HCEC 1CT (cell line): ENCODE measurements around the gene LBHD2.
A peak's percentile ranks its signal among the peaks of the same experiment; 100 is the strongest.

Experiments used
- DNase-seq: peaks from one replicate; pipeline ENCODE4 v3.0.0-alpha.2; 2017

Gene LBHD2

DNA sequence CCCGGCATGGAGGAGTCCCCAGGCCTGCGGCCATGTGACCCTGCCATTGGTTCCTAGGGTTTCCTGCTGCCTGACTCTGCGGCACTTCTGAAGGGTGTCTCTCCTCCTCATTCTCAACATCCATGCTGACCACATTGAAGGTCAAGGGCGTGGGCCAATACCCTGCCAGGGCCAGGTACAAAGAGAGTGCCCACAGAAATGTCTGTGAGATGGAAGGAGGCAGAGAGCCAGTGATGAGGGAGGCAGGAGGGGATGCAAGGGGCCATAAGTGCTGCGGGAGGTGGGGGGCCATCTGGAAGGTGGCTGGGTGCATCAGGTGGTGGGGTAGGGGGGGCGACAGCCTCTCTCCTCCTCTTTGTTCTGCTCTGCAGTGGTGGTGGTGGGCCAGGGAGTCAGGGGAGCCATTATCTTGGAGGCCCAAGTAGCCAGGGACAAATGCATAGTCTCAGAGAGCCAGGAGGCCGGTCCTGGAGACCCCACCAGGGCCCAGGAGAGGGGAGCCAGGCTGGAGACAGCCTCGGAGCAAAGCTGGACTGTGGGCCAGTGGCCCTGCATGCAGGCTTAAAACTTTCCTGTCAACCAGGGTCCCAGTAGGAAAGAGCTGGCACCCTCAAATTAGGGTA lies 13.6 kb upstream of the LBHD2 start:
- no peak for DNase-seq

GRCh38 chr14:103070971-103071542 lies 13.0 kb upstream of the LBHD2 start:
- no peak for DNase-seq

- no peak for DNase-seq
Measured at GRCh38 chr14:103071544-103072251, 12.3 kb upstream of the LBHD2 start.

DNA sequence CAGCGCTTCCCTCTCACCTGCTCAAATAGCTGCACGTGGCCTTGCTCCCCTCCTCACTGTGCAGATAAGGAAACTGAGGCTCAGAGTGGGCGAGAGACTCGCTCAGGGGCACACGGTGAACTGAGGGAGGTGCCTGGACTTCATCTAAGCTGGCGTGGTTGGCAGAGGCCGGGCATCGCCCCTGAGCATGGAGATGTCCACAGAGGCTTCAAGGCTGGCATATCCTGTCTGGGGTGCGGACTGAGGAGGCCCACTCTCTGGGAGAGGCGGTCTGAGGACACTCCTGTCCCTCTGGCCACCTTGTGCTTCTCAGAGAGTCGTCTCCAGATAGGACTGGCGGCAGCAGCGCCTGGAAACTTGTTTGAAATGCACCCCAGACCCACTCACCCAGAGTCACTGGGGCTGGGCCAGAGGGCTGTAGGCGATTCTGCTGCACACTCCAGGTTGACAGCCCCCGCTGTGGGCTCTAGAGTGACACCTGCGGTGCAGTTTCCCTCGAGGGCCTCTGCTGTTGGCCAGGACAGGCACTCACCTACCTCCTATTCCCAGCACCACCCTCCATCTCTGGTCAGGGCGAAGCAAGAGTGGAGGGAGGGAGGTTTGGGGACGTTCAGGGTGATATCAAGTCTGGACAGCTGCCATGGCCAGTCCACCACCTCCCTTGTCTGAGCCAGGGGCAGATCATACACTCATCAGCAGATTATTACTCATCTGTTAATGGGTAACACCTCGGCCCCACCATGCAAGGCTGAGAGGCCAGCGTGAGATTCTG lies 11.2 kb upstream of the LBHD2 start:
- DNase-seq = no peak

DNA sequence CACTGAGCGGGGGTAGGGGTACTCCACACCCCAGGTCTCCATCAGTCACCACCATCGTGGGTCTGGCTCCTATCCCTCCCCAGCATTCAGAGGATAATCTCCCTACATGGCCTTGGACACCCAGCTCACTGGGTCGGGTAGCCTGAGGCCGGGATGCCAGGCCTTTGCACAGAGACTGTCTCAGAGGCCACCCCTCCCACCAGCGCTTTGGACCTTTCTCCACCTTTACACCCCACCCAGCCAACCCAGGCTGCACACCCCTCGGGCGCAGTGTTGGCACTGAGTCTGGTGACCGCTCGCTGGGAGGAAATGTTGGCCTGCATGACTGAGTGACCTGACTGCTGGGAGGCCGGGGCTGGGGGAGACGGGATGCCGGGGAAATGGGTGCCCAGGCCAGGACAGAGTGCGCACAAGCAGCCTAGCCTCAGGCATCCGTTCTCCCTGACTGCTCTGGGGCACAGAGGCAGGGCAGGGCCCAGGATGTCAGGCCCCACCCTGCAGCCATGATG lies 10.6 kb upstream of the LBHD2 start:
- DNase-seq = no peak

- no peak for DNase-seq
Measured at GRCh38 chr14:103073876-103074728, 9.9 kb upstream of the LBHD2 start.

GRCh38 chr14:103074729-103075367 lies 9.2 kb upstream of the LBHD2 start:
- no peak for DNase-seq

- DNase-seq = peak; percentile 73
Measured at GRCh38 chr14:103078420-103078749, 5.6 kb upstream of the LBHD2 start.

- no peak for DNase-seq
Measured at GRCh38 chr14:103078860-103079587, 5.0 kb upstream of the LBHD2 start.

DNA sequence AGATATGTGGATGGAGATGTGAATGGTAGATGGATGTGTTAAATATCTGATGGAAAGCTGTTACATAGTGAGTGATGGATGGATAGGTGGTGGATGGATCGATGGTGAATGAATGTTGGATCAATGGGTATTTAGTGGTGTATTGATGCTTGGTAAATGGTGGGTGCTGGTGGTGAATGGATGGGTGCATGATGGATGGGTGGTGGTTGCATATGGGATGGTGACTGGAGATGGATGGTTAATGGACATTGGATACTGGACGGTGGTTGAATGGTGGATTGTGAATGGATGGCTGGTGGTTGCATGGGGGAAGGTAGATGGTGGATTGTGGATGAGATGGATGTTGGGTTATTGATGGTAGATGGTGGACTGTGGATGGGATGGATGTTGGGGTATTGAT lies 2.1 kb upstream of the LBHD2 start:
- DNase-seq = no peak

DNA sequence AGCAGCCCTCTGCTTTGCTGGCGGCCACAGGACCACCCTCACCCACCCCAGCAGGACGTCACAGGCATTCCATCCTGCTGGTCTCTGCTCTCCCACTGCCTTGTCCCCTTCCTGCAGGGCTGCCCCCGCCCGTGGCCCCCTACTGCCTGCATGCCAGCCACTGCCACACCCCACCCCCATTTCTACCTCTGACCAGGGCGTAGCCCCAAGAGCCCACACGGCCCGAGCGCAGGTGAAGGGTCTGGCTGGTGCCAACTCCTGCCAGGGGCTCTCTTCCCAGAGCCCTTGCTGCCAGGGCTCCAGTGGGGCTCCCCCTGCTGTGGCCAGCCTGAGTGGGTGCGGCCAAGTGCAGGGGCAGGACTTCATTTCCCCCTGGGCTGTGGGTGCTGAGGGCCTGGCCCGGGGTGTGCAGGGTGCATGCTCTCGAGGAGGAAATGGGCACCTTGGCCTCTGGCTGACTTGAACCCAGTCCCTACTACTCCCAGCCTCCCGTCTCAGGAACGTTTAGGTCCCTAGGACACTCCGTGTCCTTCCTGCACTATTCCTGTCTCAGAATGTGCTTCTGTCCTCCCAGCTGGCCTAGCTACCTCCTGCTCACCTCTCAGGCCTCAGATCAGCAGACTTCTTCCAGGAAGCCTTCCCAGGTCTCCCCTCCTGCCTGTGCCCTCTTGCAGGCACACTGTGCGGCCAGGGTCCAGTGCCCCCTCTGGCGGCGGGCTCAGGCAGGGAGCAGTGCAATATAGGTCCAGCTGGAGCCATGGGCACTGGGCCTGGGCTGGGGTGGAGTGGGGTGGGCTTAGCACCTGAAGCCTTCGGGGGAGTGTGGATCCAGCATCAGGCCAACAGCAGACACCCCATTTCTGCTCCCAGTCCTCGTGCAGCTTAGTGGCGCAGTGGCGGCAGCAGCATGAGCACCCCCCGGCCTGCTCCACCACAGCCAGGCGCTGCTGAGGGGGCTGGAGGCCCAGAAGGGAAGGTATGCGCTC lies 1.4 kb downstream of the LBHD2 start:
- no peak for DNase-seq

- no peak for DNase-seq
Measured at GRCh38 chr14:103086771-103087342, 2.8 kb downstream of the LBHD2 start.

DNA sequence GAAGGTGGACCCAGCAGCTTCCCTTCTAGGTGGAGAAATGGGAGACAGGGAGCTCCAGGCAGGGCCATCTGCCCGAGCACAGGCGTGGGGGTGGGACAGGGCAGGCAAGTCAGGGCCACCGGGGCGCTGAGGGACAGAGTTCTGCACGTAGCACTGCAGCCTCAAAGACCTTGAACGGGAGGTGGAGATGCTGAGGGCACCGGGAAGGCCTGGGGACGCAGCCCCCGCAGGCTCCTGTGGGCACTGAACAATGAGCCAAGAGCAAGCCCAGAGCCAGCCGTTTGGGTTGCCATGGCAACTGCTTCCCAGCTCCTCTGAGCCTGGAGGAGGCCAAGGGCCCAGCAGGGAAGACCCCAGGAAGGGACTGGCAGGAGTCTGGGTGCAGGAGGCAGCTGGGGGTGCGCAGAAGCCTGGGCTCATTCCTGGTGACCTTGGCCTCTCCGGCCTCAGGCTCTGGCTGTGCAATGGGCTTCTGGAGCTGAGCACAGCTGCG lies 3.4 kb downstream of the LBHD2 start:
- no peak for DNase-seq

DNA sequence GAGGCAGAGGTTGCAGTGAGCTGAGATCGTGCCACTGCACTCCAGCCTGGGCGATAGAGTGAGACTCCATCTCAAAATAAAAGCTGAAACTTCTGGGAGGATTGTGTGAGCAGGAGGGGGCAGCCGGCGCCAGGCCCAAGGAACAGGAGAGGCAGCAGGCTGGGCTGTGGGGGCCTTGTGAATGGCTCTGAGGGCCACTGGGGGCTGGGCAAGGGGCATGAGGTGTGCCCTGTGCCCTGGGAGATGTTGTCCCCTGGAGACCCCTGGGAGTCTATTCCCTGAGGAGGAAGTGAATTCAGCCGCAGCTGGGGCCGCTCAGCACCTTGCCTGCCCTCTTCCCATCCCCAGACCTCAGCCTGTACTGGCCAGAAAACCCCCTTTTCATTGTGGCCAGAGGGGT lies 4.9 kb downstream of the LBHD2 start:
- DNase-seq = no peak

- DNase-seq = no peak
Measured at GRCh38 chr14:103089386-103090335, 5.7 kb downstream of the LBHD2 start.

DNA sequence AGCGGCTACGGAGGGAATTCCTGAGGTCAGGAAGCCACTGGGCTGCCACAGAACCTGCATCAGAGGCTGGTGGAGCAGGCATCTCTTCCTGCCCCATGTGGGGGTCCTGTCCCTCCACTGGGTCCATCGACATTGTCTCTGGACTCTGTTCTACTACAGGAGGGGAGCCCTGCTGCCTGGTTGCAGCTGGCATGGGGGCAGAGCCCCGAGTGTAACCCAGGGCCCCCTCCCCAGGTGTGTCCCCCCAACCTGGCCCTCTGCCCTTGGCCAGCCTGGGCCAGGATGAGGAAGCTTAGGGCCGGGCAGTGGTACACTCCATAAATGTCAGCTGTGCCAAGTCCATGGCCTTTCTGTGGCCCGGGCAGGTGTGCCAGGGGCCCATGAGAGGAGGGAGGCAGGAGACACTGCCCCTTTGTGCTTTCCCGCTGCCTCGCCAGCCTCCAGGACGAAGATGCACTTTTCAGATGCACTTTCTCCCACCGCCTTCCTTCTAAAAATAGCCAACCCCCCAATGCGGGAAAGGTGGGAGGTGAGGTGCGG lies 6.5 kb downstream of the LBHD2 start:
- DNase-seq = no peak

GRCh38 chr14:103091041-103091882 lies 7.3 kb downstream of the LBHD2 start:
- no peak for DNase-seq
